ENCODE data around the gene LUC7L3. TPM values are rescaled to one million over a fixed set of nuclear protein-coding genes. Genes with fewer than 3 reads are reported as not detected.
A peak's percentile ranks its signal among the peaks of the same experiment; 100 is the strongest.

LUC7L3 gene
- total RNA-seq, 1 donor from 2014 or later: 105 TPM

DNA sequence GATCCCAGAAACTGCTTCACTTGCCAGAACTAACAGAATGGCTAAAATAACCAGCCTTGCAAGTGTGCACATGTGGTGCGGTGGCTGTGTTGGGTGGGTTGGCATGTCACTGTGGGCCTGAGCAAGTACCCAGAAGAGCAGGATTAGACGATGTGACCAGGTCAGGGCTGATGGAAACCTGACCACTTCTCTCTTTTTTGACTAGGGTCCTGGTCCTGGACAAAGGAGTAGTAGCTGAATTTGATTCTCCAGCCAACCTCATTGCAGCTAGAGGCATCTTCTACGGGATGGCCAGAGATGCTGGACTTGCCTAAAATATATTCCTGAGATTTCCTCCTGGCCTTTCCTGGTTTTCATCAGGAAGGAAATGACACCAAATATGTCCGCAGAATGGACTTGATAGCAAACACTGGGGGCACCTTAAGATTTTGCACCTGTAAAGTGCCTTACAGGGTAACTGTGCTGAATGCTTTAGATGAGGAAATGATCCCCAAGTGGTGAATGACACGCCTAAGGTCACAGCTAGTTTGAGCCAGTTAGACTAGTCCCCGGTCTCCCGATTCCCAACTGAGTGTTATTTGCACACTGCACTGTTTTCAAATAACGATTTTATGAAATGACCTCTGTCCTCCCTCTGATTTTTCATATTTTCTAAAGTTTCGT, 28.4 kb upstream of the LUC7L3 start:
- Mint-ChIP-seq H3K36me3 (ENCODE audit: unreplicated experiment) (peaks cover 11% of the 10 kb centered on the region), H3K9me3 (ENCODE audit: unreplicated experiment) (no peaks in the 10 kb centered on the region), H3K4me3 (ENCODE audit: unreplicated experiment) (no peak overlapping the region), H3K27ac (ENCODE audit: unreplicated experiment) (no peak overlapping the region), H3K27me3 (ENCODE audit: unreplicated experiment) (no peaks in the 10 kb centered on the region), H3K4me1 (ENCODE audit: unreplicated experiment) (peaks cover 38% of the 10 kb centered on the region)
- TF ChIP-seq, protein P1, sequence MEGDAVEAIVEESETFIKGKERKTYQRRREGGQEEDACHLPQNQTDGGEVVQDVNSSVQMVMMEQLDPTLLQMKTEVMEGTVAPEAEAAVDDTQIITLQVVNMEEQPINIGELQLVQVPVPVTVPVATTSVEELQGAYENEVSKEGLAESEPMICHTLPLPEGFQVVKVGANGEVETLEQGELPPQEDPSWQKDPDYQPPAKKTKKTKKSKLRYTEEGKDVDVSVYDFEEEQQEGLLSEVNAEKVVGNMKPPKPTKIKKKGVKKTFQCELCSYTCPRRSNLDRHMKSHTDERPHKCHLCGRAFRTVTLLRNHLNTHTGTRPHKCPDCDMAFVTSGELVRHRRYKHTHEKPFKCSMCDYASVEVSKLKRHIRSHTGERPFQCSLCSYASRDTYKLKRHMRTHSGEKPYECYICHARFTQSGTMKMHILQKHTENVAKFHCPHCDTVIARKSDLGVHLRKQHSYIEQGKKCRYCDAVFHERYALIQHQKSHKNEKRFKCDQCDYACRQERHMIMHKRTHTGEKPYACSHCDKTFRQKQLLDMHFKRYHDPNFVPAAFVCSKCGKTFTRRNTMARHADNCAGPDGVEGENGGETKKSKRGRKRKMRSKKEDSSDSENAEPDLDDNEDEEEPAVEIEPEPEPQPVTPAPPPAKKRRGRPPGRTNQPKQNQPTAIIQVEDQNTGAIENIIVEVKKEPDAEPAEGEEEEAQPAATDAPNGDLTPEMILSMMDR (IDR thresholded peaks at IDR 0.05): no peak
- DNase-seq (ENCODE audit: extremely low spot score, unreplicated experiment): no peak

DNA sequence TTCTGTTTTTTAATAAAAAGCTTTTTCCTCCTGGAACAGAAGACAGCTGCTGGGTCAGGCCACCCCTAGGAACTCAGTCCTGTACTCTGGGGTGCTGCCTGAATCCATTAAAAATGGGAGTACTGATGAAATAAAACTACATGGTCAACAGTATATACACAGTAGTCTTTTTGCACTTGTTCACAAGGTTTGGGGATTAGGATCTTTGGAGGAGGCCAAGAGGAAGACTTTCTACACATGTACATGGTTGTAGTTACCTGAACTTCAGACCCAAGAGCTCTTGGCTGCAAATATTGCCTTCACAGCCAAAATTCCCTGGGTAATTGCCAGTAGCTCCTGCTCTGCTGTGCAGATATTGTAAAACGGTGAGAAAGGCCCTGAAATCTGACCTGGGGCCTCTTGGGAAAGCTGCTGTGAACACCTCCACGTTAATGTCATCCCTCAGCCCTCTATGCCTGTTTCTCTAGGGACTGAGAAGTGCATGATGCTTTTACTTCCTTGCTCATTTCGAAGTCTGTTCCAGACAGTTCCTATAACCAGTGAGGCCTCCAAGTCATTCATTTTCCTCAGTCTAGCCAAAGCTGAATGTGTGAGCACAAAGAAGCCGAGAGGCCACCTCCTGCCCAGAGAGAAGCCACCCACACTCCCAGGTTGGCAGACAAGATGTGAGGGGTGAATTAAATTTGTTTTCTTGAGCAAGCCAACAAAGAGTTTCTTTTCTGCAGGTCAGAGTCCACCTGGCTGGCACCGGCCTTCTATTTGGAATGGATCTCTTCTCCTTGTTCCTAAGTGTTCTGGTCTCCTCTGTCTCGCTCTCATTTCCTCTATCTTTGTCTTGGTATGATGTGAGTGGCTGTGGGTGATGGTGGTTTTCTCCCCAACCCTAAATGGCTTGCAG, 27.6 kb upstream of the LUC7L3 start:
- Mint-ChIP-seq H3K4me1 (ENCODE audit: unreplicated experiment) (peaks cover 34% of the 10 kb centered on the region), H3K27me3 (ENCODE audit: unreplicated experiment) (no peaks in the 10 kb centered on the region), H3K27ac (ENCODE audit: unreplicated experiment) (no peak overlapping the region), H3K9me3 (ENCODE audit: unreplicated experiment) (no peaks in the 10 kb centered on the region), H3K36me3 (ENCODE audit: unreplicated experiment) (peaks cover 17% of the 10 kb centered on the region), H3K4me3 (ENCODE audit: unreplicated experiment) (no peak overlapping the region)
- TF ChIP-seq, protein P1 (IDR thresholded peaks at IDR 0.05): no peak
- no peak for DNase-seq (ENCODE audit: extremely low spot score, unreplicated experiment)

DNA sequence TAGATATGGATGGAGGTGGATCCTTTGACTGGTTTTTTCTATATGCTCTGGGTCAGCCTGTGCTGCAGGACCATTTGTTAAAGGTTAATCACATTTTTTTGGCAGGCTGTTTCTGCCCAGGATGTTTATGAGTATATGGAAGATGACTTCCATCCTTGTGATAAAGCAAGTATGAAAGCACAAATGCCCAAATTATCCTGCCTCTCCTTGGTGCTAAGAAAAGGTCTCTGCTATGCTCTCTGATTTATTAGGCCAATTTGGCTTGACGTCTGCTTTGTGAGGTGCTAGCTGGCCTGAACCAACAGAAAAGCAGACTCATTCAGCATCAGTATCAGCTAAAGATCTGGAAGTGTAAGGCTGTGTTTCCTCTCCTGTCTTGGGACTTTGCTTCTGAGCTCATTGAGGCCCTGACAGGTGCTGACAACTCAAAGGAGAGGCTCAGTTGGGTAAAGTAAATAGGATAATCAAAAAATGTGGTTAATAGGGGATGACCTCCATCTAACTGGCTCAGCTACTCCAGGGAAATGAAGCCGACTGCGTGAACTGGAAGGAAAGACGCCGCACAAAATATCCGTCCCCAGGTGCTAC, 26.9 kb upstream of the LUC7L3 start:
- Mint-ChIP-seq H3K4me3 (ENCODE audit: unreplicated experiment) (no peak overlapping the region), H3K27ac (ENCODE audit: unreplicated experiment) (no peak overlapping the region), H3K4me1 (ENCODE audit: unreplicated experiment) (peaks cover 32% of the 10 kb centered on the region), H3K9me3 (ENCODE audit: unreplicated experiment) (no peaks in the 10 kb centered on the region), H3K36me3 (ENCODE audit: unreplicated experiment) (peaks cover 23% of the 10 kb centered on the region), H3K27me3 (ENCODE audit: unreplicated experiment) (no peaks in the 10 kb centered on the region)
- no peak for DNase-seq (ENCODE audit: extremely low spot score, unreplicated experiment)
- TF ChIP-seq, protein P1 (IDR thresholded peaks at IDR 0.05): no peak

DNA sequence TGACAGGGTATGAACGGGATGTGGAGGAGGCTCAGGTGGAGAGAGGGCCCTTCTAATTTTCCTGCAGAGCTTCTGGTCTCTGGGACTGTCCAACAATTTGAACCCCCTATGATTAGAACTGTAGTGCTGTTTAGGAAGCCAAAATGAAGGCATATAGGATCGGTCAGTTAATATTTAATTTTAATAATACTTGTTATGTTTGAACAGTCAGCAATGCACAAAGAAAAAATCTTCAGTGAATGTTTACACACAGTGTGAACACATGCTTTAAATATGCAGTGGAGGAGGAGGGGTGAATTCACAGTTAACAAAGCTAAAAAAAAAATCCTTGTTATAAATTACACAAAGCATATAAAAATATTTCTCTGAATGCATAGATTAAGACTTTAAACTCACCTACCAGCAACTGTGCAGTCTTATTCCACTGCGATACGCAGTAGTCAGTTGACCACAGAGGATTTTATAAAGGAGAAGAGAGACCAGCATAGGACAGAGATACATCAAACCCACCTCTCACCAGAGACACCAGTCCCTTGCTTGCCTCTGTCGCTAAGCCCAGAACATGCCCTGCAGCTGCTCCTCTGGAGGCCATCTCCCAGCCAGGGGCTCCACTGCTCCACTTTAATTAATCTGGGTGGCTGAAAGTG, 26.2 kb upstream of the LUC7L3 start:
- no peaks in the 10 kb centered on the region for H3K27me3 Mint-ChIP-seq (ENCODE audit: unreplicated experiment)
- H3K4me1 Mint-ChIP-seq (ENCODE audit: unreplicated experiment): peaks cover 32% of the 10 kb centered on the region
- no peaks in the 10 kb centered on the region for H3K9me3 Mint-ChIP-seq (ENCODE audit: unreplicated experiment)
- H3K36me3 Mint-ChIP-seq (ENCODE audit: unreplicated experiment): peaks cover 26% of the 10 kb centered on the region
- TF ChIP-seq, protein P1 (IDR thresholded peaks at IDR 0.05): no peak
- no peak overlapping the region for H3K4me3 Mint-ChIP-seq (ENCODE audit: unreplicated experiment)
- peak overlapping the region; percentile 67 for H3K27ac Mint-ChIP-seq (ENCODE audit: unreplicated experiment)
- no peak for DNase-seq (ENCODE audit: extremely low spot score, unreplicated experiment)

Measured in osteocyte (in vitro differentiated cells).